ENCODE results near the gene IFIT5. TPM values are rescaled to one million over a fixed set of nuclear protein-coding genes. Genes with fewer than 3 reads are reported as not detected.
"Not testable (repeated sequence)": the region's sequence is repeated elsewhere in the genome, so short reads cannot be mapped to it uniquely, and the experiment has no call there.

Gene IFIT5
- polyA plus RNA-seq, 2 of the 4 experiments (the other 2 are of a cell fraction): 7.8 to 11.5 TPM

DNA sequence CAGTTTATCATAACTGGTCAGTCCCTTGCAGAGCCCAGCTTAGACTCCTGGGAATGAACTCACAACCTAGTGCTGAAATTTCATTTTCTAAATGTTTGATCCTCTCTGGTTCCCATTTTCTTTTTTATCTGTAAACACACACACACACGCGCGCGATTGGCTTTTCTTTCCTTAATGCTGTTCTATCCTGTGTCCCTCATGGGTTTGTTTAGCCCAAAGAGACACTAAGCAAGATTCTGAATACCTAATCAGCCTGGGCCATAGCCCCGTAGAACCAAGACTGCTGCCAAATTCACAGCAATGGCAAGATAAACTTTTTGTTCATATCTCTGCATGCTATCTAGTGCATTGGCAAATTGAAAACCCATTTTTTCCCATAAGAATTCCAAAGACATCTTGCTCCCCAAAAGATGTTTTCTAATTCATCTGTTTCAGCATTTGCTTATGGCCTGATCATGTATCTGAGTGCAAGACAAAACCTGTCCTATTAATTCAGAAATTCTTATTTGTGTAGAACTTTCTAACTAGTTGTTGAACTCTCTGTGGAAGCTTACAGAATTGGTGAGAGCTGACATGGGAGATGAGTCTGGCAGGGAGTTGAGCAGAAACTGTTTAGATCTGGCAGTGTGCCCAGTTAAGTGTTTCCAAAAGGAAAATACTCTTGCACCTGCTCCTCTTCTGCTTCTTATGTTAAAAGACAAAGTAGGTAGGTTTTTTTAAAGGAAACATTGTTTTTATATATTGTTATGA lies 23.7 kb upstream of the IFIT5 start:
- no peak overlapping the region for H3K4me3 ChIP-seq
- ChIA-PET POLR2A (no interaction called here), CTCF (interaction anchor here (0.9 to 4.2 kb wide), 7 partner anchors 21 to 173 kb away, joined by 3 to 17 read pairs (median 7); no protein-coding TSS in a partner anchor)
- TF ChIP-seq CEBPB (IDR thresholded peaks at IDR 0.05): no peak
- TF ChIP-seq, protein P1, sequence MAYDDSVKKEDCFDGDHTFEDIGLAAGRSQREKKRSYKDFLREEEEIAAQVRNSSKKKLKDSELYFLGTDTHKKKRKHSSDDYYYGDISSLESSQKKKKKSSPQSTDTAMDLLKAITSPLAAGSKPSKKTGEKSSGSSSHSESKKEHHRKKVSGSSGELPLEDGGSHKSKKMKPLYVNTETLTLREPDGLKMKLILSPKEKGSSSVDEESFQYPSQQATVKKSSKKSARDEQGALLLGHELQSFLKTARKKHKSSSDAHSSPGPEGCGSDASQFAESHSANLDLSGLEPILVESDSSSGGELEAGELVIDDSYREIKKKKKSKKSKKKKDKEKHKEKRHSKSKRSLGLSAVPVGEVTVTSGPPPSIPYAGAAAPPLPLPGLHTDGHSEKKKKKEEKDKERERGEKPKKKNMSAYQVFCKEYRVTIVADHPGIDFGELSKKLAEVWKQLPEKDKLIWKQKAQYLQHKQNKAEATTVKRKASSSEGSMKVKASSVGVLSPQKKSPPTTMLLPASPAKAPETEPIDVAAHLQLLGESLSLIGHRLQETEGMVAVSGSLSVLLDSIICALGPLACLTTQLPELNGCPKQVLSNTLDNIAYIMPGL (CRISPR knock-in tag; IDR thresholded peaks at IDR 0.05; ENCODE audit: borderline replicate concordance): no peak
- TF ChIP-seq SMC3 (IDR thresholded peaks at IDR 0.05): no peak
- no peak for TF ChIP-seq TP53 (CRISPR knock-in tag; IDR thresholded peaks at IDR 0.05)
- no peak for TF ChIP-seq RCOR1 (IDR thresholded peaks at IDR 0.05; ENCODE audit: low read depth, low read length)
- no peak for TF ChIP-seq HOXB5 (CRISPR knock-in tag; IDR thresholded peaks at IDR 0.05)
- no peak for TF ChIP-seq CHD4 (IDR thresholded peaks at IDR 0.05; ENCODE audit: borderline replicate concordance)
- no peak for TF ChIP-seq TFCP2L1 (CRISPR knock-in tag; IDR thresholded peaks at IDR 0.05)
- TF ChIP-seq, protein P2, sequence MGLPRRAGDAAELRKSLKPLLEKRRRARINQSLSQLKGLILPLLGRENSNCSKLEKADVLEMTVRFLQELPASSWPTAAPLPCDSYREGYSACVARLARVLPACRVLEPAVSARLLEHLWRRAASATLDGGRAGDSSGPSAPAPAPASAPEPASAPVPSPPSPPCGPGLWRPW (IDR thresholded peaks at IDR 0.05): no peak
- TF ChIP-seq, protein P3, sequence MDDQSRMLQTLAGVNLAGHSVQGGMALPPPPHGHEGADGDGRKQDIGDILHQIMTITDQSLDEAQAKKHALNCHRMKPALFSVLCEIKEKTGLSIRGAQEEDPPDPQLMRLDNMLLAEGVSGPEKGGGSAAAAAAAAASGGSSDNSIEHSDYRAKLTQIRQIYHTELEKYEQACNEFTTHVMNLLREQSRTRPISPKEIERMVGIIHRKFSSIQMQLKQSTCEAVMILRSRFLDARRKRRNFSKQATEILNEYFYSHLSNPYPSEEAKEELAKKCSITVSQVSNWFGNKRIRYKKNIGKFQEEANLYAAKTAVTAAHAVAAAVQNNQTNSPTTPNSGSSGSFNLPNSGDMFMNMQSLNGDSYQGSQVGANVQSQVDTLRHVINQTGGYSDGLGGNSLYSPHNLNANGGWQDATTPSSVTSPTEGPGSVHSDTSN (IDR thresholded peaks at IDR 0.05): no peak
- H3K9me3 ChIP-seq: no peaks in the 10 kb centered on the region
- ATAC-seq (no peak), DNase-seq (ENCODE audit: low read depth in 1 of 2, low spot score in 1 of 2) (no peak), FAIRE-seq (no peak)
- no peak overlapping the region for H3K27ac ChIP-seq
- peaks cover 13% of the 10 kb centered on the region for H3K4me1 ChIP-seq
- no peak overlapping the region for H3K4me2 ChIP-seq
- 94% methylated on average over 5 of the region's 5 CpGs for WGBS (ENCODE audit: missing lambda C conversion rate)

DNA sequence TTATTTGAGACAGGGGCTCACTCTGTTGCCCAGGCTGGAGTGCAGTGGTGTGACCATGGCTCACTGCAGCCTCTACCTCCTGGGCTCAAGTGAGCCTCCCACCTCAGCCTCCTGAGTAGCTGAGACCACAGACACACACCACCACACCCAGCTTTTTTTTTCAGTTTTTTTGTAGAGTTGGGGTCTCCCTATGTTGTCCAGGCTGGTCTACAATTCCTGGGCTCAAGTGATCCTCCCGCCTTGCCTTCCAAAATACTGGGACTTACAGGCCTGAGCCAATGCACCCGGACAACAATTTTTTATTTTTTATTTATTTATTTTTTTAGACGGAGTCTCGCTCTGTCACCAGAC lies 23.2 kb upstream of the IFIT5 start:
- H3K4me2 ChIP-seq; H3K4me3 ChIP-seq; POLR2A ChIA-PET; ATAC-seq; FAIRE-seq; H3K9me3 ChIP-seq; DNase-seq (ENCODE audit: low read depth in 1 of 2, low spot score in 1 of 2); H3K27ac ChIP-seq: not testable (repeated sequence)
- CTCF ChIA-PET: interaction anchor here (0.9 to 4.2 kb wide), 4 partner anchors 21 to 173 kb away, joined by 3 to 17 read pairs (median 4); no protein-coding TSS in a partner anchor
- WGBS (ENCODE audit: missing lambda C conversion rate): 94% methylated on average over 4 of the region's 4 CpGs
- peaks cover 13% of the 10 kb centered on the region for H3K4me1 ChIP-seq

DNA sequence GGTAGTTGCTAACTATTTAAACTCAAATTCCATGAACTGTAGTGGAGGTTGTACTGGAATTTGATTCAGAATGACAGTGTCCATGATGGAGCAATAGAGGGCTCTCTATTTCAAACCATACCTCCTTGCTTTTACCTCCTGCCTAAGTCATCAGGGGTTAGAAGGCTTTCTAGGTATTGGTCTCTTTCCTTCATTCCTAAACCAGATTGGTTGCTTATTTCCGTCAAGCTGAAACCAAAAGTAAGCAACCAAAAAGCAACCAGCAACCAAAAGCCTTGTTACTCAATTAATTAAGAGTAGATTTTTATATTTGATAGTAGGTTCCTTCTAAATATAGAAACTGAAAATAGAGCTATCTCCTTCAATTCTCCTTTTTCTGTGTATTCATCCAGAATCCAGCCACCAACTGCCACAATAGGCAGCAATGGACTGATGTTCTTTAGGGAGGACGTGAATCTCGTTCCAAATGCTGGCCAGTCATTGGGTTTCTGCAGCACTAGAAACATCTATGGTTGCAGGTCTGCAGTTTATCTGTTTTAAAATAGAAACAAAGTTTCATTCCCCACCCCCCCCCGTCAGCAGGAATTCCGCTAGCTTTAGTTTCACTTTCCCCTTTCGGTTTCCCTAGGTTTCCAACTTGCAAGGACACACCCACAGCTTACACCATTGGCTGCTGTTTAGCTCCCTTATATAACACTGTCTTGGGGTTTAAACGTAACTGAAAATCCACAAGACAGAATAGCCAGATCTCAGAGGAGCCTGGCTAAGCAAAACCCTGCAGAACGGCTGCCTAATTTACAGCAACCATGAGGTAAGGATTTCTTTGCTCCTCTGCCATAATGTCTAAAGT lies 22.2 kb upstream of the IFIT5 start, which contains the start of gene IFIT1:
IFIT1 (plus strand) TSS at position 717 of the 850 bp plus-strand sequence; CDS start at position 807, 90 bp downstream.
- Histone ChIP-seq H3K9me3 (no peaks in the 10 kb centered on the region), H3K4me3 (peak within 1 kb of the TSS; percentile 62), H3K4me1 (peaks cover 14% of the 10 kb centered on the region), H3K27ac (peak within 1 kb of the TSS; percentile 80 to 90), H3K4me2 (peak within 1 kb of the TSS; percentile 87)
- 5% methylated on average over 7 of the region's 8 CpGs for WGBS (ENCODE audit: missing lambda C conversion rate)
- CTCF ChIA-PET: interaction anchor here (0.7 to 1.8 kb wide), 12 partner anchors 11 to 461 kb away, joined by 3 to 9 read pairs (median 3); partner anchors contain the start of genes IFIT1B and IFIT3
- ATAC-seq (peak; percentile 94 to 96), FAIRE-seq (no peak), DNase-seq (ENCODE audit: low read depth in 1 of 2, low spot score in 1 of 2) (peak; percentile 73 to 81)
- POLR2A ChIA-PET: interaction anchor here (0.5 to 2.2 kb wide), 6 partner anchors 19 to 123 kb away, joined by 3 to 8 read pairs (median 4); partner anchors contain the start of genes IFIT3 and IFIT5
- TF ChIP-seq, protein P1 (CRISPR knock-in tag; IDR thresholded peaks at IDR 0.05; ENCODE audit: borderline replicate concordance): no peak
- TF ChIP-seq RAD21 (conservative IDR thresholded peaks at IDR 0.05 in 1 of 2, IDR thresholded peaks at IDR 0.05 in 1 of 2) (peak; percentile 17 to 22; a peak in 2 of 5 replicates), TFCP2L1 (CRISPR knock-in tag; IDR thresholded peaks at IDR 0.05) (no peak)
- TF ChIP-seq, protein P4, sequence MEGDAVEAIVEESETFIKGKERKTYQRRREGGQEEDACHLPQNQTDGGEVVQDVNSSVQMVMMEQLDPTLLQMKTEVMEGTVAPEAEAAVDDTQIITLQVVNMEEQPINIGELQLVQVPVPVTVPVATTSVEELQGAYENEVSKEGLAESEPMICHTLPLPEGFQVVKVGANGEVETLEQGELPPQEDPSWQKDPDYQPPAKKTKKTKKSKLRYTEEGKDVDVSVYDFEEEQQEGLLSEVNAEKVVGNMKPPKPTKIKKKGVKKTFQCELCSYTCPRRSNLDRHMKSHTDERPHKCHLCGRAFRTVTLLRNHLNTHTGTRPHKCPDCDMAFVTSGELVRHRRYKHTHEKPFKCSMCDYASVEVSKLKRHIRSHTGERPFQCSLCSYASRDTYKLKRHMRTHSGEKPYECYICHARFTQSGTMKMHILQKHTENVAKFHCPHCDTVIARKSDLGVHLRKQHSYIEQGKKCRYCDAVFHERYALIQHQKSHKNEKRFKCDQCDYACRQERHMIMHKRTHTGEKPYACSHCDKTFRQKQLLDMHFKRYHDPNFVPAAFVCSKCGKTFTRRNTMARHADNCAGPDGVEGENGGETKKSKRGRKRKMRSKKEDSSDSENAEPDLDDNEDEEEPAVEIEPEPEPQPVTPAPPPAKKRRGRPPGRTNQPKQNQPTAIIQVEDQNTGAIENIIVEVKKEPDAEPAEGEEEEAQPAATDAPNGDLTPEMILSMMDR (IDR thresholded peaks at IDR 0.05): peak; percentile 33; the same call in 2 of the 3 replicates
- TF ChIP-seq, protein P5, sequence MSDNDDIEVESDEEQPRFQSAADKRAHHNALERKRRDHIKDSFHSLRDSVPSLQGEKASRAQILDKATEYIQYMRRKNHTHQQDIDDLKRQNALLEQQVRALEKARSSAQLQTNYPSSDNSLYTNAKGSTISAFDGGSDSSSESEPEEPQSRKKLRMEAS (IDR thresholded peaks at IDR 0.05): 0 out of 2 replicates have a peak, but pooled peaks have one; percentile 10

All from A549 (cell line).